Neural cell (in vitro differentiated cells): ENCODE results near the gene PIGP. TPM values are rescaled to one million over a fixed set of nuclear protein-coding genes. Genes with fewer than 3 reads are reported as not detected.

Experiments used
- H2AFZ ChIP-seq: fragments of 200-600, 300-800 bp; sonication (generic), shearing (Covaris generic); 2 replicates; pipeline ENCODE4 v1.6.0; 2014; ENCODE audit warnings: low read depth, mild to moderate bottlenecking, antibody characterized with exemption, low read length, moderate library complexity
- H3F3A ChIP-seq: fragments of 200-600 bp; shearing (Covaris generic); 2 replicates; pipeline ENCODE4 v1.6.1; 2016; ENCODE audit warnings: mild to moderate bottlenecking, moderate library complexity, mixed read lengths, antibody characterized with exemption, low read length; ENCODE audit not compliant: insufficient read depth, poor library complexity, severe bottlenecking
- H3K27ac ChIP-seq: fragments of 200-600, 300-800 bp; sonication (generic), shearing (Covaris generic); 2 replicates; pipeline ENCODE4 v1.5.1; 2014; ENCODE audit warnings: mild to moderate bottlenecking, low read length, moderate library complexity
- H3K27me3 ChIP-seq: fragments of 300-800, 200-600 bp; sonication (generic), shearing (Covaris generic); 2 replicates; pipeline ENCODE4 v1.6.0; 2014; ENCODE audit warnings: mild to moderate bottlenecking, low read depth, low read length, moderate library complexity; ENCODE audit not compliant: insufficient read depth
- H3K36me3 ChIP-seq: fragments of 300-800, 200-600 bp; sonication (generic), shearing (Covaris generic); 2 replicates; pipeline ENCODE4 v1.5.1; 2014; ENCODE audit warnings: mild to moderate bottlenecking, antibody characterized with exemption, low read length, moderate library complexity; ENCODE audit not compliant: insufficient read depth
- H3K4me2 ChIP-seq: fragments of 300-800, 200-600 bp; sonication (generic), shearing (Covaris generic); 2 replicates; pipeline ENCODE4 v1.6.0; 2014; ENCODE audit warnings: mild to moderate bottlenecking, low read length
- H3K4me3 ChIP-seq: fragments of 300-800, 200-600 bp; sonication (generic), shearing (Covaris generic); 2 replicates; pipeline ENCODE4 v1.5.1; 2014; ENCODE audit warnings: mild to moderate bottlenecking, low read length, moderate library complexity
- H3K79me2 ChIP-seq: fragments of 200-600 bp; shearing (Covaris generic); replicated peaks from 2 replicates; pipeline ENCODE4 v1.6.0; 2014; ENCODE audit warnings: mild to moderate bottlenecking, low read length, moderate library complexity; ENCODE audit not compliant: insufficient read depth
- H3K9ac ChIP-seq: fragments of 300-800, 200-600 bp; sonication (generic), shearing (Covaris generic); 2 replicates; pipeline ENCODE4 v1.6.1; 2016; ENCODE audit warnings: mild to moderate bottlenecking, low read length, mixed read lengths
- H3K9me2 ChIP-seq: fragments of 200-600 bp; shearing (Covaris generic); 2 replicates; pipeline ENCODE4 v1.6.1; 2016; ENCODE audit warnings: mild to moderate bottlenecking, low read length, mixed read lengths; ENCODE audit not compliant: insufficient read depth
- H3K9me3 ChIP-seq: fragments of 200-600, 300-800 bp; sonication (generic), shearing (Covaris generic); 2 replicates; pipeline ENCODE4 v1.6.1; 2016; ENCODE audit warnings: mild to moderate bottlenecking, mixed run types, low read length, moderate library complexity, mixed read lengths
- H4K20me1 ChIP-seq: fragments of 200-600 bp; shearing (Covaris generic); 2 replicates; pipeline ENCODE4 v1.6.1; 2016; ENCODE audit warnings: mild to moderate bottlenecking, mixed run types; ENCODE audit not compliant: insufficient read depth
- CTCF ChIP-seq: fragments of 450-650 bp; IDR thresholded peaks from 2 replicates; pipeline ENCODE4 v1.5.1; 2014; ENCODE audit warnings: antibody characterized with exemption, mild to moderate bottlenecking, moderate library complexity; ENCODE audit not compliant: poor library complexity, severe bottlenecking
- EP300 ChIP-seq: fragments of 450-650 bp; conservative IDR thresholded peaks from 2 replicates; pipeline ENCODE4 v1.6.1; 2014; ENCODE audit warnings: antibody characterized with exemption, mild to moderate bottlenecking, moderate library complexity; ENCODE audit not compliant: poor library complexity, severe bottlenecking
- EZH2 ChIP-seq: fragments of 200-600, 300-800 bp; shearing (Covaris generic), sonication (generic); IDR thresholded peaks from 2 replicates; pipeline ENCODE4 v1.6.1; 2014; ENCODE audit warnings: antibody characterized with exemption, low read length, borderline replicate concordance, mild to moderate bottlenecking; ENCODE audit not compliant: insufficient read depth, poor library complexity, severe bottlenecking
- MXI1 ChIP-seq: fragments of 450-650 bp; conservative IDR thresholded peaks from 2 replicates; pipeline ENCODE4 v1.6.1; 2014; ENCODE audit warnings: antibody characterized with exemption, mild to moderate bottlenecking; ENCODE audit not compliant: poor library complexity, severe bottlenecking
- POLR2AphosphoS5 ChIP-seq: IDR thresholded peaks from 2 replicates; pipeline ENCODE4 v1.6.1; 2012
- RAD21 ChIP-seq: fragments of 450-650 bp; conservative IDR thresholded peaks from 2 replicates; pipeline ENCODE4 v1.6.1; 2014; ENCODE audit warnings: antibody characterized with exemption, mild to moderate bottlenecking, moderate library complexity
- REST ChIP-seq: IDR thresholded peaks from 2 replicates; pipeline ENCODE4 v1.6.1; 2012; ENCODE audit warnings: borderline replicate concordance
- SMC3 ChIP-seq: fragments of 450-650 bp; conservative IDR thresholded peaks from 2 replicates; pipeline ENCODE4 v1.6.1; 2014; ENCODE audit warnings: antibody characterized with exemption, mild to moderate bottlenecking, moderate library complexity; ENCODE audit not compliant: poor library complexity
- TAF1 ChIP-seq: IDR thresholded peaks from 2 replicates; pipeline ENCODE4 v1.6.1; 2012; ENCODE audit warnings: low read depth
- polyA plus RNA-seq: library from polyadenylated mRNA; depleted of rRNA; stranded (reverse); fragments of >200 nt; gene quantifications from 2 replicates; pipeline ENCODE4 v1.2.3, GENCODE V29; 2014

The PIGP gene
- polyA plus RNA-seq, 1 donor from 2014 or later, result 38.5 TPM

GRCh38 chr21:37065561-37066177, 7.2 kb downstream of the PIGP start:
- H3K4me2 ChIP-seq, result no peak overlapping the region
- no peak overlapping the region for H2AFZ ChIP-seq
- H3K9me2 ChIP-seq, result no peaks in the 10 kb centered on the region
- no peaks in the 10 kb centered on the region for H3K9me3 ChIP-seq
- no peak overlapping the region for H3K9ac ChIP-seq
- TF ChIP-seq POLR2AphosphoS5 (no peak), CTCF (no peak), REST (no peak), RAD21 (no peak), MXI1 (no peak), EZH2 (no peak), SMC3 (no peak), EP300 (no peak), TAF1 (no peak)
- H3K36me3 ChIP-seq, result no peaks in the 10 kb centered on the region
- H4K20me1 ChIP-seq, result no peaks in the 10 kb centered on the region
- H3K27me3 ChIP-seq, result no peaks in the 10 kb centered on the region
- H3K4me3 ChIP-seq, result no peak overlapping the region
- H3K27ac ChIP-seq, result no peak overlapping the region
- H3K79me2 ChIP-seq, result peaks cover 5% of the 10 kb centered on the region
- peaks cover 5% of the 10 kb centered on the region for H3F3A ChIP-seq

- Histone ChIP-seq H3K27me3 (no peaks in the 10 kb centered on the region), H3K9ac (no peak overlapping the region), H3K36me3 (no peaks in the 10 kb centered on the region), H3K79me2 (peaks cover 5% of the 10 kb centered on the region), H3F3A (peaks cover 5% of the 10 kb centered on the region), H3K4me3 (peak overlapping the region; percentile 44), H3K4me2 (no peak overlapping the region), H4K20me1 (no peaks in the 10 kb centered on the region), H3K9me2 (no peaks in the 10 kb centered on the region), H3K27ac (peak overlapping the region; percentile 97), H2AFZ (no peak overlapping the region), H3K9me3 (no peaks in the 10 kb centered on the region)
- TF ChIP-seq CTCF, result no peak
Observed at GRCh38 chr21:37064841-37065240, 8.0 kb downstream of the PIGP start.
